ENCODE data around the gene SLC25A19. TPM values are rescaled to one million over a fixed set of nuclear protein-coding genes. Genes with fewer than 3 reads are reported as not detected.
"Not testable (repeated sequence)": the region's sequence is repeated elsewhere in the genome, so short reads cannot be mapped to it uniquely, and the experiment has no call there.

Gene SLC25A19
- total and polyA plus RNA-seq, 2 experiments from 2014 or later, result 6.2 to 6.7 TPM

DNA sequence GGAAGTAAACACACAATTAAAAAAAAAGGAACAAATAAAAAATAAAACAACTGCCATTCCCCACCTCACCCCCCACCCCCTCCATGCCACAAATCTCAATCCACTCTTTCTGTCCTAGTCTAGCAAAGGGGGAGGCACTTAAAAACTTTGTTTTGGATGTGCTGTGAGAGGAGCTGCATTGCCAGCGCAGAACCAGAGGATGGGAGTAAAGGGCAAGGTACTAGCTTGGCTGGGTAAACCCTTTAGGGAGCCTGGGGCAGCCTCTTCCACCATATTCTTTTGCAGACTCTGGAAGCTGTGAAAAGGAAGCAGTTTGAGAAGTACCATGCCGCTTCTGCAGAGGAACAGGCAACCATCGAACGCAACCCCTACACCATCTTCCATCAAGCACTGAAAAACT lies 26.2 kb downstream of the SLC25A19 start:
- 90 to 93% methylated on average over 4 of the region's 4 CpGs for WGBS, 2 experiments (ENCODE audit: low coverage in 1 of 2, low lambda C conversion rate in 2 of 2, missing lambda C conversion rate in 2 of 2)
- Histone ChIP-seq H3K9ac (peak overlapping the region; percentile 97), H3K9me2 (ENCODE audit: insufficient read depth) (no peaks in the 10 kb centered on the region), H3K4me3 (peak overlapping the region; percentile 97), H4K20me1 (ENCODE audit: insufficient read depth) (no peaks in the 10 kb centered on the region; the same call in 1 of the 2 replicates), H3K9me3 (ENCODE audit: low read depth) (no peaks in the 10 kb centered on the region), H3K36me3 (ENCODE audit: low read depth) (peaks cover 12% of the 10 kb centered on the region), H3K4me1 (ENCODE audit: insufficient read depth) (peaks cover 17% of the 10 kb centered on the region), H3K79me2 (ENCODE audit: insufficient read depth) (peaks cover 59% of the 10 kb centered on the region), H3K4me2 (ENCODE audit: unreplicated experiment) (peak overlapping the region; percentile 100), H3K27me3 (replicated peaks; ENCODE audit: insufficient read depth) (no peaks in the 10 kb centered on the region), H3F3A (ENCODE audit: insufficient read depth) (no peaks in the 10 kb centered on the region), H2AFZ (no peak overlapping the region), H3K27ac (no peak overlapping the region)
- no peak for DNase-seq
- in situ Hi-C loops (cut with MboI), result no loop called here
- no peak for TF ChIP-seq EZH2phosphoT487 (IDR thresholded peaks at IDR 0.05; ENCODE audit: insufficient read depth, low read depth)
- TF ChIP-seq EZH2 (IDR thresholded peaks at IDR 0.05; ENCODE audit: insufficient read depth, poor library complexity, severe bottlenecking), result no peak

DNA sequence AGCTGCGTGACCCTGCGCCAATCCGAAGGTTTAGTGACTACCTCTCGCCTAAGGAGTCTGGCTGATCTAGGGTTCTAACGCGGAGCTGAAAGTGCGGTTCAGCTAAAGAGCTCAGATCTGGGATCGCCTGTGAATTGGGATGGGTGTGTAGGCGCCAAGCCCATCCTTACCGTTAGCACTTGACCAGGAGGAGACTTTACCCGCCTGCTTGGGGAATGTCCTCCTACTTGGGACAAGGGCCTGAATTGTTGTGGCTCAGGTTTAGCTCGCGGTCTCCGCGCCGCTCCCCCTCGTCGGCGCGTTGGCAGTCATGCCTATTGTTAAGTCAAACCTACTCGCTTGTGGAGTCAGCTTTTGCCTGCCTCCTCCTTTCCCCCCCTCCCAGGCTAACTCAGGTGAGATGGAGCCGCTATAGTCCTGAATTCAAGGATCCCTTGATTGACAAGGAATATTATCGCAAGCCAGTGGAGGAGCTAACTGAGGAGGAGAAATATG lies 27.1 kb downstream of the SLC25A19 start:
- Histone ChIP-seq H3K9me3 (ENCODE audit: low read depth) (no peaks in the 10 kb centered on the region), H4K20me1 (ENCODE audit: insufficient read depth) (no peaks in the 10 kb centered on the region; the same call in 1 of the 2 replicates), H3K4me3 (peak overlapping the region; percentile 97), H3K36me3 (ENCODE audit: low read depth) (peaks cover 12% of the 10 kb centered on the region), H3K4me1 (ENCODE audit: insufficient read depth) (peaks cover 17% of the 10 kb centered on the region), H3F3A (ENCODE audit: insufficient read depth) (no peaks in the 10 kb centered on the region), H3K4me2 (ENCODE audit: unreplicated experiment) (peak overlapping the region; percentile 100), H3K27me3 (replicated peaks; ENCODE audit: insufficient read depth) (no peaks in the 10 kb centered on the region), H3K79me2 (ENCODE audit: insufficient read depth) (peaks cover 68% of the 10 kb centered on the region), H2AFZ (peak overlapping the region; percentile 92), H3K9me2 (ENCODE audit: insufficient read depth) (no peaks in the 10 kb centered on the region), H3K27ac (peak overlapping the region; percentile 95), H3K9ac (peak overlapping the region; percentile 97)
- WGBS, 2 experiments (ENCODE audit: low coverage in 1 of 2, low lambda C conversion rate in 2 of 2, missing lambda C conversion rate in 2 of 2), result 1 to 2% methylated on average over 23 of the region's 23 CpGs
- TF ChIP-seq EZH2 (IDR thresholded peaks at IDR 0.05; ENCODE audit: insufficient read depth, poor library complexity, severe bottlenecking) (no peak), EZH2phosphoT487 (IDR thresholded peaks at IDR 0.05; ENCODE audit: insufficient read depth, low read depth) (no peak)
- DNase-seq, result peak; percentile 65
- in situ Hi-C loops (cut with MboI), result no loop called here

DNA sequence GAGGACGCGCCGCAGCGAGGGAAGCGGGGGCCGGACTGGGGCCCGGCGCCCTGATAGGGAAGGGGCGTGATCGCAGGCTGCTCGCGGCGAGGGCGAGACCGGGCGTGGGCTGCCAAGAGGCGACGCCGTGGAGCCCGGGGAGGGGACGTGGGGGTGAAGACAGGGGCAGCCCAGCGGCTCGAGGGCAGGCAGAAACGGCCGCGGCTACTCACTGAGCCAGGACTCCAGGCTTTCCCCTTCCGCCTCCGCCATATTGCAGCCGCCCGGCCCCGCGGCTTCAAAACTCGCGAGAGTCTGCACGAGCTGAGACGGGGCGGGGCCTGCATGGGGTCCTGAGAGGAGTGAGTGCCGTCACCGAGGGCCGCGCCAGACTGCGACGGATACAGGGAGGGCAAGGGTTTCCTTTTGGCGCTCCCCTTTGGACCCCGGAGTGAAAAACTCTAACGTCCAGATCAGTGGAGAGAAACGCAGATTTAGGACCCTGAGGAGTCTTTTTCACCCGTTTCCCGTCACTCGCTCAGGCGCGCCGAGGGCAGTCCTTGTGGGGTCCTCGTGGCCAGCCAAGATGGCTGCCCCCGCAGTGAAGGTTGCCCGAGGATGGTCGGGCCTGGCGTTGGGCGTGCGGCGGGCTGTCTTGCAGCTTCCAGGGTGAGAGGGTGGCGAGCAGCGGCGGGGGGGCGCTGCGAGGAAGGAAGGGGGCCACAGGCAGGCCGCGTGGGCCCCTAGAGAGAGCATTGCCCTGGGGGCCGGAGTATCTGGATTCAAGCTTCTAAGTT lies 27.7 kb downstream of the SLC25A19 start, which contains the start of the genes GGA3 and MRPS7:
Gene GGA3, minus strand, starts transcription at position 271 of the 776 bp plus-strand sequence. Its CDS starts 19 bp downstream, at position 252.
Gene MRPS7, plus strand, starts transcription at position 544 of the 776 bp plus-strand sequence. Its CDS starts 22 bp downstream, at position 566.
- in situ Hi-C loops (cut with MboI), result no loop called here
- peak within 1 kb of the TSS; percentile 97 for H3K9ac ChIP-seq
- DNase-seq, result peak; percentile 99
- H3K4me3 ChIP-seq, result peak within 1 kb of the TSS; percentile 97
- TF ChIP-seq EZH2 (IDR thresholded peaks at IDR 0.05; ENCODE audit: insufficient read depth, poor library complexity, severe bottlenecking), result no peak
- TF ChIP-seq EZH2phosphoT487 (IDR thresholded peaks at IDR 0.05; ENCODE audit: insufficient read depth, low read depth), result no peak
- H3K9me2 ChIP-seq (ENCODE audit: insufficient read depth), result no peaks in the 10 kb centered on the region
- H4K20me1 ChIP-seq (ENCODE audit: insufficient read depth), result no peaks in the 10 kb centered on the region; the same call in 1 of the 2 replicates
- H3K4me1 ChIP-seq (ENCODE audit: insufficient read depth), result peaks cover 17% of the 10 kb centered on the region
- peak within 1 kb of the TSS; percentile 92 for H2AFZ ChIP-seq
- no peaks in the 10 kb centered on the region for H3K9me3 ChIP-seq (ENCODE audit: low read depth)
- no peaks in the 10 kb centered on the region for H3K27me3 ChIP-seq (replicated peaks; ENCODE audit: insufficient read depth)
- H3K36me3 ChIP-seq (ENCODE audit: low read depth), result peaks cover 12% of the 10 kb centered on the region
- 1 to 2% methylated on average over 48 to 67 of the region's 69 CpGs for WGBS, 2 experiments (ENCODE audit: low coverage in 1 of 2, low lambda C conversion rate in 2 of 2, missing lambda C conversion rate in 2 of 2)
- no peaks in the 10 kb centered on the region for H3F3A ChIP-seq (ENCODE audit: insufficient read depth)
- H3K27ac ChIP-seq, result peak within 1 kb of the TSS; percentile 95
- peak within 1 kb of the TSS; percentile 100 for H3K4me2 ChIP-seq (ENCODE audit: unreplicated experiment)
- peaks cover 72% of the 10 kb centered on the region for H3K79me2 ChIP-seq (ENCODE audit: insufficient read depth)

DNA sequence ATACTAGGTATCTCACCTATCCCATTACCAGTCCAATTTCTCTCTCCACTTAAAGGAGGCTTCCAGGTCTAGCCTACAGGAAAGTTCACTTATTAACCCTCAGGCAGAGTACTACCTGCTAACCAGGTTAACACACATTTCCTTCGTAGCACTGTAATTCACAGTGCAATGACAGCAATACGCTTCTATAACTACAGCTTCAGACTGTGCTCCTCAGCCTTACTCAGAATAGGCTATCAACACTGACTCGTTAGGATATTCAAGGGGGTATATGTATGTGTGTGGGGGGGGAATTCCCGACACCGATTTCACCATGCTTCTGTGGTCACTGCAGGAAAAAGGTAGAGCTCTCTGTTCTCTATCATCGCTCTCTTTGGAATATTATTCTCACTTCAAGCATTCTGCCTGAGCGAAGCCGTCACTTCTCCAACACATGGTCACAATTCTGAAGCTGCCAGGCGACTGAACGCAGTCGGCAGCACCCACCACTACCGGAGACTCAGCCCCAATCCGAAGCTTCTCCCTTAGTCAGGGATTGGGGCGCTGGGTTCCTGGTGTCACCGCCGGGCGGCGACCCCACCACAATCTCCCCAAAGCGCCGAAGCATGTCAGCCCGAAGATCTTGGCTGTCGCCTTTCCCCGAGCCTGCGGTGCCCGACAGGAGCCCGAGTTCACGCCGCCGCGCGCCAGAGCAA lies 28.4 kb downstream of the SLC25A19 start:
- Histone ChIP-seq H3K27ac (peak overlapping the region; percentile 95), H3K79me2 (ENCODE audit: insufficient read depth) (peaks cover 79% of the 10 kb centered on the region), H3K4me2 (ENCODE audit: unreplicated experiment) (peak overlapping the region; percentile 100), H3K4me3 (peak overlapping the region; percentile 97), H3K4me1 (ENCODE audit: insufficient read depth) (peaks cover 17% of the 10 kb centered on the region), H3K36me3 (ENCODE audit: low read depth) (peaks cover 5% of the 10 kb centered on the region; the same call in 1 of the 2 replicates), H3K9me2 (ENCODE audit: insufficient read depth) (no peaks in the 10 kb centered on the region), H3K9ac (peak overlapping the region; percentile 97), H3F3A (ENCODE audit: insufficient read depth) (no peaks in the 10 kb centered on the region), H4K20me1 (ENCODE audit: insufficient read depth) (no peaks in the 10 kb centered on the region; the same call in 1 of the 2 replicates), H2AFZ (peak overlapping the region; percentile 92), H3K9me3 (ENCODE audit: low read depth) (no peaks in the 10 kb centered on the region), H3K27me3 (replicated peaks; ENCODE audit: insufficient read depth) (no peaks in the 10 kb centered on the region)
- no peak for TF ChIP-seq EZH2phosphoT487 (IDR thresholded peaks at IDR 0.05; ENCODE audit: insufficient read depth, low read depth)
- no peak for TF ChIP-seq EZH2 (IDR thresholded peaks at IDR 0.05; ENCODE audit: insufficient read depth, poor library complexity, severe bottlenecking)
- peak; percentile 52 for DNase-seq
- WGBS, 2 experiments (ENCODE audit: low coverage in 1 of 2, low lambda C conversion rate in 2 of 2, missing lambda C conversion rate in 2 of 2), result 2% methylated on average over 27 to 31 of the region's 31 CpGs
- in situ Hi-C loops (cut with MboI), result no loop called here

DNA sequence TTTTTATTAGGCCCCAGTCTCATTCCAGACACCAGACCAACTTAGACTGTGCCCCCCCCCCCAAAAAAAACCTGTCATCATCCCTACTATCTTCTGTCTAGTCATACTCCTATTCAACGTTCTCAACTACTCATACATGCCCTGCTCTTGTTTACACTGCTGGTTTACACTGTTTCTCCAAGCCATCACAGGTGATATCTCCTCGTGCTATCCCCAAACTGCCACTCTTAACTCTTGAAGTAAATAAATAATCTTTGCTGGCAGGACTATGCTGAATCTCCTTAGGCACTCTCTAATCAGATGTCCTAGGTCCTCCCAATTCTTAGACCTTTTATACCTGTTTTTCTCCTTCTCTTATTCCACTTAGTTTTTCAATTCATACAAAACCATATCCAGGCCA lies 32.0 kb downstream of the SLC25A19 start:
- H3K27ac ChIP-seq; H3K4me2 ChIP-seq (ENCODE audit: unreplicated experiment); H3K27me3 ChIP-seq (replicated peaks; ENCODE audit: insufficient read depth); H3K9me3 ChIP-seq (ENCODE audit: low read depth); H3K9ac ChIP-seq; DNase-seq; H3K9me2 ChIP-seq (ENCODE audit: insufficient read depth); H3F3A ChIP-seq (ENCODE audit: insufficient read depth); in situ Hi-C loops (cut with MboI); H3K4me3 ChIP-seq; H2AFZ ChIP-seq; H3K36me3 ChIP-seq (ENCODE audit: low read depth); H4K20me1 ChIP-seq (ENCODE audit: insufficient read depth): not testable (repeated sequence)
- Histone ChIP-seq H3K79me2 (ENCODE audit: insufficient read depth) (peaks cover 88% of the 10 kb centered on the region), H3K4me1 (ENCODE audit: insufficient read depth) (peaks cover 11% of the 10 kb centered on the region)
- WGBS, 2 experiments (ENCODE audit: low coverage in 1 of 2, low lambda C conversion rate in 2 of 2, missing lambda C conversion rate in 2 of 2), result 88 to 100% methylated on average over 2 of the region's 2 CpGs

DNA sequence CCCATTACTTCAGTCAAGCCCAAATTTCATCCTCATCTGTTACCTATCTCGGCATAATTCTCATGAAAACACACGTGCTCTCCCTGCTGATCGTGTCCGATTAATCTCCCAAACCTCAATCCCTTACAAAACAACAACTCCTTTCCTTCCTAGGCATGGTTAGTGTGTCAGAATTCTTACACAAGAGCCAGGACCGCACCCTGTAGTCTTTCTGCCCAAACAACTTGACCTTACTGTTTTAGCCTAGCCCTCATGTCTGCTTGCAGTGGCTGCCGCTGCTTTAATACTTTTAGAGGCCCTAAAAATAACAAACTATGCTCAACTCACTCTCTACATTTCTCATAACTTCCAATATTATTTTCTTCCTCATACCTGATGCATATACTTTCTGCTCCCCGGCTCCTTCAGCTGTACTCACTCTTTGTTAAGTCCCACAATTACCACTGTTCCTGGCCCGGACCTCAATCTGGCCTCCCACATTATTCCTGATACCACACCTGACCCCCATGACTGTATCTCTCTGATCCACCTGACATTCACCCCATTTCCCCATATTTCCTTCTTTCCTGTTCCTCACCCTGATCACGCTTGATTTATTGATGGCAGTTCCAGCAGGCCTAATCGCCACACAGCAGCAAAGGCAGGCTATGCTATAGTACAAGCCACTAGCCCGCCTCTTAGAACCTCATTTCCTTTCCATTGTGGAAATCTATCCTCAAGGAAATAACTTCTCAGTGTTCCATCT lies 33.1 kb downstream of the SLC25A19 start:
- peak overlapping the region; percentile 54; the same call in 1 of the 2 replicates for H3K9ac ChIP-seq
- 70 to 71% methylated on average over 11 of the region's 11 CpGs for WGBS, 2 experiments (ENCODE audit: low coverage in 1 of 2, low lambda C conversion rate in 2 of 2, missing lambda C conversion rate in 2 of 2)
- H3K79me2 ChIP-seq (ENCODE audit: insufficient read depth), result peaks cover 93% of the 10 kb centered on the region

More for the DNA sequence above, 33.1 kb downstream of the SLC25A19 start:
- H3K9me3 ChIP-seq (ENCODE audit: low read depth); H4K20me1 ChIP-seq (ENCODE audit: insufficient read depth); in situ Hi-C loops (cut with MboI); H3F3A ChIP-seq (ENCODE audit: insufficient read depth); H3K4me2 ChIP-seq (ENCODE audit: unreplicated experiment); H2AFZ ChIP-seq; H3K9me2 ChIP-seq (ENCODE audit: insufficient read depth); H3K27me3 ChIP-seq (replicated peaks; ENCODE audit: insufficient read depth); H3K4me3 ChIP-seq; H3K36me3 ChIP-seq (ENCODE audit: low read depth): not testable (repeated sequence)
- Histone ChIP-seq H3K4me1 (ENCODE audit: insufficient read depth) (peaks cover 11% of the 10 kb centered on the region), H3K27ac (peak overlapping the region; percentile 54)
- peak; percentile 50 for DNase-seq
